Activated T-cell treated with anti-CD3 and anti-CD28 coated beads, Interleukin-2, amount 50 U/mL, for 24 hours (primary cell): ENCODE data around the gene GPR141.
"Not testable (repeated sequence)": the region's sequence is repeated elsewhere in the genome, so short reads cannot be mapped to it uniquely, and the experiment has no call there.

Experiments
- DNase-seq: peaks from one replicate; pipeline ENCODE4 v3.0.0-alpha.2; 2020
- H3K27ac Mint-ChIP-seq: 2 replicates; pipeline ENCODE4 v1.8.0; 2020; ENCODE audit warnings: mild to moderate bottlenecking, mixed read lengths
- H3K27me3 Mint-ChIP-seq: 2 replicates; pipeline ENCODE4 v1.8.0; 2020; ENCODE audit warnings: mixed read lengths
- H3K36me3 Mint-ChIP-seq: 2 replicates; pipeline ENCODE4 v1.8.0; 2020; ENCODE audit warnings: low read depth, mixed read lengths
- H3K4me1 Mint-ChIP-seq: 2 replicates; pipeline ENCODE4 v1.8.0; 2020; ENCODE audit warnings: low read depth, mixed read lengths
- H3K4me3 Mint-ChIP-seq: 2 replicates; pipeline ENCODE4 v1.8.0; 2020; ENCODE audit warnings: mild to moderate bottlenecking, moderate library complexity, mixed read lengths
- H3K9me3 Mint-ChIP-seq: 2 replicates; pipeline ENCODE4 v1.8.0; 2020; ENCODE audit warnings: mixed read lengths

Gene GPR141

GRCh38 chr7:37670436-37670835 lies 13.1 kb upstream of the GPR141 start:
- Mint-ChIP-seq H3K4me3 (no peak overlapping the region), H3K27me3 (peaks cover 14% of the 10 kb centered on the region), H3K9me3 (no peaks in the 10 kb centered on the region), H3K4me1 (no peaks in the 10 kb centered on the region), H3K36me3 (no peaks in the 10 kb centered on the region), H3K27ac (no peak overlapping the region)
- DNase-seq, result no peak

GRCh38 chr7:37671876-37672275 lies 11.7 kb upstream of the GPR141 start:
- H3K27me3 Mint-ChIP-seq, result peaks cover 14% of the 10 kb centered on the region
- no peaks in the 10 kb centered on the region for H3K36me3 Mint-ChIP-seq
- no peak for DNase-seq
- H3K9me3 Mint-ChIP-seq, result no peaks in the 10 kb centered on the region
- H3K4me3 Mint-ChIP-seq, result no peak overlapping the region
- H3K4me1 Mint-ChIP-seq, result no peaks in the 10 kb centered on the region
- H3K27ac Mint-ChIP-seq, result no peak overlapping the region

GRCh38 chr7:37672926-37673325 lies 10.6 kb upstream of the GPR141 start:
- no peaks in the 10 kb centered on the region for H3K36me3 Mint-ChIP-seq
- H3K4me1 Mint-ChIP-seq, result no peaks in the 10 kb centered on the region
- H3K9me3 Mint-ChIP-seq, result no peaks in the 10 kb centered on the region
- H3K4me3 Mint-ChIP-seq, result no peak overlapping the region
- DNase-seq, result no peak
- peaks cover 14% of the 10 kb centered on the region for H3K27me3 Mint-ChIP-seq
- H3K27ac Mint-ChIP-seq, result no peak overlapping the region

- Mint-ChIP-seq H3K4me3 (no peak overlapping the region), H3K27me3 (peaks cover 12% of the 10 kb centered on the region), H3K36me3 (no peaks in the 10 kb centered on the region), H3K4me1 (no peaks in the 10 kb centered on the region), H3K9me3 (no peaks in the 10 kb centered on the region), H3K27ac (no peak overlapping the region)
- DNase-seq, result no peak
These were observed 10.0 kb upstream of the GPR141 start for GRCh38 chr7:37673523-37673922.

- H3K27ac Mint-ChIP-seq, result no peak overlapping the region
- H3K27me3 Mint-ChIP-seq, result peaks cover 11% of the 10 kb centered on the region
- H3K9me3 Mint-ChIP-seq, result no peaks in the 10 kb centered on the region
- no peak overlapping the region for H3K4me3 Mint-ChIP-seq
- DNase-seq, result no peak
- H3K36me3 Mint-ChIP-seq, result no peaks in the 10 kb centered on the region
- H3K4me1 Mint-ChIP-seq, result no peaks in the 10 kb centered on the region
These were observed 9.0 kb upstream of the GPR141 start for GRCh38 chr7:37674531-37674930.

GRCh38 chr7:37675749-37676148 lies 7.8 kb upstream of the GPR141 start:
- H3K9me3 Mint-ChIP-seq, result no peaks in the 10 kb centered on the region
- no peaks in the 10 kb centered on the region for H3K4me1 Mint-ChIP-seq
- peaks cover 16% of the 10 kb centered on the region for H3K27me3 Mint-ChIP-seq
- H3K27ac Mint-ChIP-seq, result no peak overlapping the region
- H3K36me3 Mint-ChIP-seq, result no peaks in the 10 kb centered on the region
- H3K4me3 Mint-ChIP-seq, result no peak overlapping the region
- no peak for DNase-seq

- Mint-ChIP-seq H3K9me3 (no peaks in the 10 kb centered on the region), H3K4me1 (no peaks in the 10 kb centered on the region), H3K27me3 (peaks cover 9% of the 10 kb centered on the region), H3K36me3 (no peaks in the 10 kb centered on the region), H3K27ac (no peak overlapping the region), H3K4me3 (no peak overlapping the region)
- DNase-seq, result no peak
These were observed 1.4 kb downstream of the GPR141 start for GRCh38 chr7:37684927-37685326.

GRCh38 chr7:37686556-37687345 lies 3.2 kb downstream of the GPR141 start:
- no peak overlapping the region for H3K27ac Mint-ChIP-seq
- H3K36me3 Mint-ChIP-seq, result no peaks in the 10 kb centered on the region
- no peak for DNase-seq
- H3K4me3 Mint-ChIP-seq, result no peak overlapping the region
- no peaks in the 10 kb centered on the region for H3K4me1 Mint-ChIP-seq
- no peaks in the 10 kb centered on the region for H3K9me3 Mint-ChIP-seq
- H3K27me3 Mint-ChIP-seq, result peaks cover 4% of the 10 kb centered on the region

- Mint-ChIP-seq H3K27me3 (peaks cover 6% of the 10 kb centered on the region), H3K4me1 (no peaks in the 10 kb centered on the region), H3K27ac (no peak overlapping the region)
These were observed 6.6 kb downstream of the GPR141 start for GRCh38 chr7:37690206-37690605.

GRCh38 chr7:37694208-37695094 lies 10.9 kb downstream of the GPR141 start:
- Mint-ChIP-seq H3K27ac (no peak overlapping the region), H3K27me3 (peaks cover 9% of the 10 kb centered on the region), H3K4me1 (no peaks in the 10 kb centered on the region), H3K4me3 (no peak overlapping the region), H3K36me3 (no peaks in the 10 kb centered on the region), H3K9me3 (no peaks in the 10 kb centered on the region)
- no peak for DNase-seq

More at GRCh38 chr7:37690206-37690605, 6.6 kb downstream of the GPR141 start:
- Mint-ChIP-seq H3K36me3 (no peaks in the 10 kb centered on the region), H3K4me3 (no peak overlapping the region), H3K9me3 (no peaks in the 10 kb centered on the region)
- DNase-seq, result no peak

- H3K27me3 Mint-ChIP-seq, result peaks cover 9% of the 10 kb centered on the region
- H3K9me3 Mint-ChIP-seq, result no peaks in the 10 kb centered on the region
- no peak for DNase-seq
- H3K27ac Mint-ChIP-seq, result no peak overlapping the region
- H3K4me1 Mint-ChIP-seq, result no peaks in the 10 kb centered on the region
- no peaks in the 10 kb centered on the region for H3K36me3 Mint-ChIP-seq
- H3K4me3 Mint-ChIP-seq, result no peak overlapping the region
These were observed 14.7 kb downstream of the GPR141 start for GRCh38 chr7:37698276-37698675.

- Mint-ChIP-seq H3K27ac (no peak overlapping the region), H3K4me3 (no peak overlapping the region), H3K9me3 (no peaks in the 10 kb centered on the region), H3K4me1 (no peaks in the 10 kb centered on the region), H3K27me3 (peaks cover 9% of the 10 kb centered on the region), H3K36me3 (no peaks in the 10 kb centered on the region)
- no peak for DNase-seq
These were observed 15.2 kb downstream of the GPR141 start for GRCh38 chr7:37698782-37699181.

GRCh38 chr7:37701769-37702168 lies 18.2 kb downstream of the GPR141 start:
- no peak overlapping the region for H3K27ac Mint-ChIP-seq
- no peaks in the 10 kb centered on the region for H3K4me1 Mint-ChIP-seq
- H3K27me3 Mint-ChIP-seq, result no peaks in the 10 kb centered on the region
- no peaks in the 10 kb centered on the region for H3K36me3 Mint-ChIP-seq
- no peaks in the 10 kb centered on the region for H3K9me3 Mint-ChIP-seq
- no peak for DNase-seq
- no peak overlapping the region for H3K4me3 Mint-ChIP-seq

GRCh38 chr7:37703361-37703760 lies 19.8 kb downstream of the GPR141 start:
- Mint-ChIP-seq H3K27ac (no peak overlapping the region), H3K9me3 (no peaks in the 10 kb centered on the region), H3K4me1 (no peaks in the 10 kb centered on the region), H3K36me3 (no peaks in the 10 kb centered on the region), H3K4me3 (no peak overlapping the region), H3K27me3 (peaks cover 6% of the 10 kb centered on the region)
- DNase-seq, result no peak

GRCh38 chr7:37704328-37704833 lies 20.8 kb downstream of the GPR141 start:
- H3K36me3 Mint-ChIP-seq, result not testable (repeated sequence)

More at GRCh38 chr7:37704328-37704833, 20.8 kb downstream of the GPR141 start:
- not testable (repeated sequence) for H3K9me3 Mint-ChIP-seq, DNase-seq, H3K27ac Mint-ChIP-seq, H3K4me1 Mint-ChIP-seq, H3K4me3 Mint-ChIP-seq, H3K27me3 Mint-ChIP-seq
